Spleen (tissue), 7 donors: ENCODE results near the gene TGFBI.

ENCODE experiments used
- CTCF ChIP-seq, 11 experiments: fragments of 200-600 bp in 7 of 11; fragments of 450-650 bp in 4 of 11; sonication (generic) in 4 of 11; IDR thresholded peaks in 8 of 11; conservative IDR thresholded peaks in 3 of 11; 1 replicate in 7 of 11; 2 replicates in 4 of 11; pipeline versions ENCODE4 v1.4.0 to v1.8.0; 2016 to 2021; ENCODE audit warnings: antibody characterized with exemption in 11 of 11, inconsistent platforms in 4 of 11, mild to moderate bottlenecking in 1 of 11
- POLR2A ChIP-seq, 3 donors: fragments of 450-650 bp; IDR thresholded peaks; one replicate each; pipeline ENCODE4 v1.5.1; 2017; ENCODE audit warnings: antibody characterized with exemption in 3 of 3, mild to moderate bottlenecking in 1 of 3
- POLR2AphosphoS5 ChIP-seq, 3 donors: sonication (generic); formaldehyde crosslinking; IDR thresholded peaks; one replicate each; pipeline ENCODE4 v1.5.1; 2017; ENCODE audit warnings: antibody characterized with exemption in 3 of 3
- donor health status: DM: no; HTN: no; CAD: no; lungs with moderate emphysema.
- donor health status: DM: no; HTN: no; CAD: no.
- donor health status: DM: no; HTN: no; CAD: no.

DNA sequence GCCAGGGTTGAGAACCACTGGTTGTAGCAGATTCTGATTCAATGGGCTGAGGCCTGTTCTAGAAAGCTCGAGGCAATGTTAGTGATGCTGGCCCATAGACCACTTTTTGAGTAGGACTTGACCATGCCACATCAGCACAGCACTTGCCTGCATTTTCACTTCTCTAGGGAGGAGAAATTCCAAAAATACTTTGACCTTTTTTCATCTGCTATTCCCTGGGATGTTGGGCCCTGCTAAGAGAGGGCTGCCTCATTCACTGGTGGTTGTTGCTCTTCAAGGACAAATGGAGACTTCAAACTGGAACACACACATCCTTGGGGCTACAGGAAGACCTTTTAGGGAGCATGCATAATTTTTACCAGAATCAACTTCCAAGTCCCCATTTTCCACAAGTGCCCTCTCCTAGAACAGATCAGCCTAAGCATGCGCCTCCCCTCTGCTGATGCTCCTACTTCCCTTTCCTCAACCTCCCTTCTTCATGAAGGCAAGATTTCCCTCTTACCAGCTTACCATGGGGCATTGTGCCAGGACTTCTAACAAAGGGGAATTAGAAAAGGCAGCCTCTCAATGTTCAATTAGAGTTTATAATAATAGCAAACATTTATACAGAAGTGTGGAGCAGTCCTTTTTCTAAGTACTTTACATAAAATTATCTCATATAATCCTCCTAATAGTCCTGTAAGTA, 12.7 kb upstream of the TGFBI start:
- TF ChIP-seq CTCF (IDR thresholded peaks at IDR 0.05 in 8 of 11, conservative IDR thresholded peaks at IDR 0.05 in 3 of 11) (no peak), POLR2AphosphoS5 (IDR thresholded peaks at IDR 0.05) (no peak), POLR2A (IDR thresholded peaks at IDR 0.05) (no peak)
